WI38 (cell line): ENCODE data around the gene INKA2.

ENCODE experiments used
- H3K4me3 ChIP-seq: 2 replicates; pipeline ENCODE4 v1.5.1; 2011; ENCODE audit warnings: low read depth, mild to moderate bottlenecking, control low read depth, low read length
- TF ChIP-seq, protein P1 (sequence below): IDR thresholded peaks from 2 replicates; pipeline ENCODE4 v1.5.1; 2012; ENCODE audit warnings: low read depth, mild to moderate bottlenecking, control low read depth, low read length

The INKA2 gene

GRCh38 chr1:111725192-111725591 is 14.0 kb downstream of the INKA2 start:
- no peak overlapping the region for H3K4me3 ChIP-seq
- TF ChIP-seq, protein P1, sequence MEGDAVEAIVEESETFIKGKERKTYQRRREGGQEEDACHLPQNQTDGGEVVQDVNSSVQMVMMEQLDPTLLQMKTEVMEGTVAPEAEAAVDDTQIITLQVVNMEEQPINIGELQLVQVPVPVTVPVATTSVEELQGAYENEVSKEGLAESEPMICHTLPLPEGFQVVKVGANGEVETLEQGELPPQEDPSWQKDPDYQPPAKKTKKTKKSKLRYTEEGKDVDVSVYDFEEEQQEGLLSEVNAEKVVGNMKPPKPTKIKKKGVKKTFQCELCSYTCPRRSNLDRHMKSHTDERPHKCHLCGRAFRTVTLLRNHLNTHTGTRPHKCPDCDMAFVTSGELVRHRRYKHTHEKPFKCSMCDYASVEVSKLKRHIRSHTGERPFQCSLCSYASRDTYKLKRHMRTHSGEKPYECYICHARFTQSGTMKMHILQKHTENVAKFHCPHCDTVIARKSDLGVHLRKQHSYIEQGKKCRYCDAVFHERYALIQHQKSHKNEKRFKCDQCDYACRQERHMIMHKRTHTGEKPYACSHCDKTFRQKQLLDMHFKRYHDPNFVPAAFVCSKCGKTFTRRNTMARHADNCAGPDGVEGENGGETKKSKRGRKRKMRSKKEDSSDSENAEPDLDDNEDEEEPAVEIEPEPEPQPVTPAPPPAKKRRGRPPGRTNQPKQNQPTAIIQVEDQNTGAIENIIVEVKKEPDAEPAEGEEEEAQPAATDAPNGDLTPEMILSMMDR, result no peak

DNA sequence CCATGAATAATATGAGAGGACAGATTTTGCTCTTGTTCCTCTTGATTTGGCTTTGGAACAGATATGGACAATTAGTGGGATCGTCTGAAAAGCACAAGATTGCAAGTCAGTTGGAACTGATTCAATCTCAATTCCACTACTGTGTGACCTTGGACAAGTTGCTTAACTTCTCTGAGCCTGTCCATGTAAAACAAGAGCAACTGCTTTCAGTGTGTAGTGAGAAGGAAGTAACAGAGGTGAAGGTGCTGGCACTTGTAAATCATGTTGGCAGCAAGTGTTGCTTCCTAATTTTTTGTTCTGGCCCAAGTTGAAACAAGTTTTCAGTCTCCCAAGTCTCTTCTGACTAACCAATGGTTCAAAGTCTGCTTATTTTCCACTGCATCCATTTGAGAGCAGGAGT is 15.3 kb downstream of the INKA2 start:
- TF ChIP-seq, protein P1, result no peak
- no peak overlapping the region for H3K4me3 ChIP-seq

DNA sequence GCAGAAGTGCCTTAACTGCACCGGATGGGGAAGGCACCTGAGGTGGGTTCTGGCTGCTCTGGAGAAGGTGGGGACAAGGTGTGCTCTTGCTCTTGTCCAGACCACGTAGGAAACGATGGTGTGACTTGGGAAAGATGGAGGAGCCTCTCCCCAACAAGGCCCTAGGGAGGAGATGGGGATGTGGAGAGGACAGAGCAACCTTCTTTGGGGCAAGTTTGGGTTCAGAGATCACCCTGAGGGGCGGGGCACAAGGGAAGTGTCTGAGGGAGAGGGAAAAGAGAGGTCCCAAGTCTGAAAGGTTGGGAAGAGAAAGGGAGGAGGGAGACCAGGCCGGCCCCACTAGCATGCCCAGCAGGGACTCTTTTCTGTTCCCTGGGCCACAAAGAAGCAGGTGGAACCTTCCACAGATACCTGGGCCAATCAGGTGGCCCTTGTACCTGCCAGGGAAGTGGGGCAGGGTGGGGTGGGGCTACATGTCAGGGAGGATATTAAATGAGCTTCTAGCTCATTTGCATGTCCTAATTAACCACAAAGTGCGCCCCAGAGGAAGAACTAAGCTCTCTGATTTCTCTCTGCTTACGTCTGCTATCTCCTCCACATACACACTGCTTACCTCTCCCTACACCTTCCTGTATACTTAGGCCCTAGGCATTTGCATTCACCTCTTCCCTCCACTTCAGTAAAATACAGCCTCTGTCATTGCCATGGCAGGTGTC is 15.9 kb downstream of the INKA2 start:
- TF ChIP-seq, protein P1, result no peak
- no peak overlapping the region for H3K4me3 ChIP-seq

DNA sequence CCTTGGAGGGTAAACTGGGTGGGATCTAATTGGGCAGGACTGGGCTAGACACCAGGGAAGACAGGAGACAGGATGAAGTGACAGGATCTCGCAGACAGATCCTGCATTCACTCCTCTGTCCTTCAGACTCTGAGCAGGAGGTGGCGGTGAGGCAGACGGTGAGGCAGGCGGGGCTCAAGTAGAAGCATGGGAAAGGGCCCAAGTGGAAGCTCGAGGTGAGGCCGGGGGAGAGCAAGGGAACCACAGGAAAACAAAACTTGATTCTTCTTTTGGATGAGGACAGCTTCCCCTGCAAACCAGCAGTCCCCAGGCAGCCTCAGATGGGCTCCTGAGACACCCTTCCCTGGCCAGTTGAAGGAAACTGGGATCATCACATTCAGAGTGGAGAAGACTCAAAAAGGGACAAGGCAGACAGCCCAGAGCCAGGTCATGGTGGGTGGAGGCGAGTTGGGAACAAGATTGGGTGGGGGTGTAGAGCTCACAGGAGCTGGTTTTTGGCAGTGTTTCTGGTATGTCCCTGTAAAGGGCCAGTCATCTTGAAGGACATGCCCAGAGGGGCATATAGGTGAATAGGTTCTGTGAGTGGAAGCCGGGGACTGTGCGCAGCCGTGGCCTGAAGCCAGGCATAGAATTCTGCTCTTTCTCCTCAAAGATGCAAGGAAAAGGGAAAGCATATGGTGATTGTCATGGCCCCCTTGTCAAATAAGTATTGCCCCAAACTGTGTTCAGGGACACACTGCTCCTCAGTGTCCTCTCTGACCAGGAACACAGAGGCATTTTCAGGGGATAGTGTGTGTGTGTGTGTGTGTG is 18.0 kb downstream of the INKA2 start:
- no peak overlapping the region for H3K4me3 ChIP-seq
- TF ChIP-seq, protein P1, result no peak

- no peak overlapping the region for H3K4me3 ChIP-seq
- TF ChIP-seq, protein P1, result no peak
Observed at GRCh38 chr1:111720274-111720976, 18.8 kb downstream of the INKA2 start.

- TF ChIP-seq, protein P1, result no peak
- H3K4me3 ChIP-seq, result no peak overlapping the region
Observed at GRCh38 chr1:111719674-111720132, 19.5 kb downstream of the INKA2 start.

- TF ChIP-seq, protein P1, result no peak
- no peak overlapping the region for H3K4me3 ChIP-seq
Observed at GRCh38 chr1:111719135-111719534, 20.1 kb downstream of the INKA2 start.
